GM19043 (cell line): ENCODE measurements around the gene DNAJB4.

Experiments
- ATAC-seq: cut with Tn5 transposase; IDR thresholded peaks from one replicate; pipeline ENCODE4 v1.9.1; 2021; ENCODE audit warnings: low read depth; ENCODE audit not compliant: unreplicated experiment

The DNAJB4 gene

DNA sequence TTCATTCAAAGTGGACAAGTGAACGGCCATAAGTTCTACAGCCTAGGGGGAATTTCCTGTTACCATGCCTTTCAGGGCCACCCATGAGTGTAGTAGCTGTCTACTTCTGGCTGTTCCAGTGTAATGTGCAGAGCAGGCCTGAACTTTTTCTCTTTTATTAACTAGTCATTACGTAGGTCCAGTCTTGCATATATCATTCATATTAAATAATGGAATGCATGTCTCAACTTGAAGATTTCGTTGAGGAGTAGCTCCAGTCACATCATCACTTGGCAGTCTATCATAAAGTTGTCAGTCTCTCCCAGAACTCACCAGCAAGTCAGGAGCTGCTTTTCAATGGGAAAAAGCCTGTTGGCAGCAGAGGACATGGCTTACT lies 29.0 kb downstream of the DNAJB4 start:
- ATAC-seq = no peak

DNA sequence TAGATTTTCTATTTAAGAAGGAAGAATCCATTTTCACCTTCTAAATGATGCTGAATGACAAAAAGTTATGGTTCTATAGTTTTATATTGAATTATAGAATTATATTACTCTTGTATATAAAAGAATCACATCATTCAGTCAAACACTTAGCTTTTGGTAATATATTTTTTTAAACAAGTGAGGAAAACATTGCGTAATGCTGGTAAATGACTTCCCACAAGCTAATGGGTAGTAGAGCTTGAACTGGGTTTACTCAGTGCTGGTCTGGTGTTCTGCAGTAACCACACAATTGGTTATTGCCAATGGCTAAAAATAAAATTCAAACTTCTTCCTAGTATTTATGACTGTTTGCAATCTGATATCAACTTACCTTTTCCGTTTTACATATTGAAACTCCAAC lies 30.4 kb downstream of the DNAJB4 start:
- ATAC-seq = no peak

DNA sequence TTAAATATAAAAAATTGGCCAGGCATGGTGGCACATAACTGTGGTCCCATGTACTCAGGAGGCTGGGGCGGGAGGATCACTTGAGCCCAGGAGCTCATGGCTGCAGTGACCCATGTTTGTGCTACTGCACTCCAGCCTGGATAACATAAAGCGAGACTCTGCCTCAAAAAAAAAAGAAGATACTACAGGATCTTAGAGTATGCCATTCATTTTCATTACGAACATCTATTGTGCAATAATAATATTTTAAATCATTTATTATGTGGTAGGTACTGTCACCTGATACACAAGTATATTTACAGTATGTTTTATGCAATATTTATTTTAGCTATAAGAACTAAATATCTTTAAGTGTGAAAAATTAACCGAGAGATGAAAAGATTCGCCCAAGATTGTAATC lies 31.7 kb downstream of the DNAJB4 start:
- ATAC-seq = no peak

DNA sequence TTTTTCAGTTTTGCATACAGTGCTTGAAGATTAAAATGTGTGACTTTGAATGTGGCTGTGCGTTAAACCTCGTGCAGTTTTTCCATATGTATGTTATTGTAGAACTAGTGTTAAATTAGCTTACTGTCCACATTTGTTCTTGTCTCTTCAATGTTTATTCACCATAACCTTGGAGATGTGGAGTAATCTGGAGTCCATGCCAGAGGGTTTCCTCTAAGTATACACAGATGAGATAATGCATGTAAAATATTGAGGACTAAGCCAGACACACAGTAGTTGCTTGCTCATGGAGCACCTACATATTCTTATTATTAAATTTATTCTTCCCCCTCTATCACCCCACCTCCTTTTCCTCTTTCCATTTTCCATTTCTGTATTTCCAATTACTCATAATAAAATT lies 33.3 kb downstream of the DNAJB4 start:
- no peak for ATAC-seq

DNA sequence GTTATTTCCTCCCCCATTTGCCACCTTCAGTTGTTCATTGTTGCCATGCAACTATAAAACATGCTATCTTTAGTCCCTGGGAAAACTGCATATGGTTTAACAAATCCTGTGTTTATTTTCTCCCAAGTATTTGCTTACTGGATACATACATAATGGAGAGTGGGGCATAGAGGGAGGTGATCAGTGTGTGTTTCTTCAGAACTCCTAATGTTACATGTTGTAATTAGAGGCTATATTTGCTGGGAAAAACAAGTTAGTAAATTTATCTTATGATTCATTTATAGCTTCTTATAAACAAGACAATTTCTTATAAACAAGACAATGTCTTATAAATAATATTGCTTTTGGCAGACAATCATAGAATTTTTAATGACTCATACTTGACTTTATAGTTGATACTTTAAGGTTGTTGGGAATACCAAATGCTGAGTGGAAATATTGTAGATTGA lies 33.8 kb downstream of the DNAJB4 start:
- no peak for ATAC-seq

DNA sequence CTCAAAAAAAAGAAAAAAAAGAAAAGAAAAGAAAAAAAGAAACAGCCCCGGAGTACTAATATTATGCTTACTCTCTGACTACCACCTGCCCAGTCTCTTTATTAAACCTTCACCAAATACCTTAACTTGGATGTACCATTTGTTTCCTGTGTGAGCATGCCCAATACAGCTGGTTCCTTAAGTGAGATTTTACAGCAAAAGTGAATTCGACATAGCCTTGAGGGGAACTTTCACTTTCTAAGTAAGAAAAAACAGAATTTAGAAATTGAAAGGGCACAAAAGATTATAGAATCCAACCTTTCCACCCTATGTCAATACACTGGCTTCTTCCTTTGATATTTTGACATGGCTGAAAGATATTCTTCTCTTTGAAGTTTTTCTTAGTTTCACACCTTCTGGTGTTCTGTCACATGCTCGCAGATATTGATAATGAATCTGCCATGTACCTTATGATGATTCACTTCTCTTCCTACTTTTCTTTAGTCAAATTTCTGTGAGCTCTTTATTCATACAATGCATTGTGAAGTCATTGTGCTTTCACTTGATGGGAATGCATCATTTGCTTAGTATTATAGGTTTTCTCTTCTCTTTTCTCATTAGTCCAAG lies 35.8 kb downstream of the DNAJB4 start:
- no peak for ATAC-seq

DNA sequence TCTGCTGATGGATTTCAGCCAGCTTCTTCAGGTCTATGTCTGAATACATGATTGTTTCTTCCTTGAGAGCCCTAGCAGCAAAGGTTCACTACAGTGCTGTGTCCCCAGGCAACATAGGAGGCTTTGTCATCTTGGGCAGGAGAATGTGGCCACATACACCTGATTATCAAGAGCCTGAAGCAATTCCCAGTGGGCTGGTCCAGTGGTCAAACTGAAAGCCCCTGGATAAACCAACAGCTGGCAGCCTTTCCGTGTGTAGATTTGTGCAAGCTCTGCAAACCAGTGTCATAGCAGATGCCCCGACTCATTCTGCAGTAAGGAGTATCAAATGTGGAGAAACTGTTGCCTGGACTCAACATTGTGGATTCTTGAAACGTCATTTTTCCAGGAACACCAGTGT lies 38.7 kb downstream of the DNAJB4 start:
- ATAC-seq = no peak

DNA sequence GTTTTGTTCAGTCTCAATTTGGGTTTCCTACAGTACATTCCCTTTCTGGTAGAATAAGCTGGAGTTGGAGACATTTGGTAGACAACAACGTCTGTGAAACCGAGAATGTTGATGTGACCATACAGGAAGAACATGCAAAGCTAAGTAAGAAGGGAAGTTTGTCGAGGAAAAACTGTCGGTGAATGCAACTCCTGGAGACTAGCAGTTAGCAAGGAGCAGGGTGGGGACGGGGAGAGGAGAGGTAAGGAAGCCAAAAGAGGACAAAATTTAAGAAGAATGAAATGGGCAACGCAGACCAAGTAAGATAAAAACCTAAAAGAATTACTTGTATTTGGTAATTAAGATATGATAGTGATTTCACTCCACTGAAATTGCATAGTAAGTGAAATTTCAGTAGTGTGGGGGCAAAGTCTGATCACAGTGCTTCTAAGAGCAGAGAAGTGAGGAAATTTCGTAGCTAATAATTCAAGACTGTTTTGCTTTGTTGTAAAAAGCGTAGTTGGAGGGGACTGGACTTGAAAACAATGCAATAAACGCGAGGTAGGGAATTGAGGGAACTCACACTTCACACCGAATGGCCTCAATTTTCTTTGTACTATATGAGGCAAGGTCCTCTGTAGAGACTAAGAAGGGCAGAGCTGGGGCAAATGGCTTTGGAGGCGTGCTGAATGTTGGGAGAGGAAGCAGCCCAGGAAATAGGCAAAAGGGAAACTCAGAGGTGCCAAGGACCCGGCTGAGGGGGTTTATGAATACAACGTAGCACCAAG lies 40.2 kb downstream of the DNAJB4 start:
- ATAC-seq = no peak

DNA sequence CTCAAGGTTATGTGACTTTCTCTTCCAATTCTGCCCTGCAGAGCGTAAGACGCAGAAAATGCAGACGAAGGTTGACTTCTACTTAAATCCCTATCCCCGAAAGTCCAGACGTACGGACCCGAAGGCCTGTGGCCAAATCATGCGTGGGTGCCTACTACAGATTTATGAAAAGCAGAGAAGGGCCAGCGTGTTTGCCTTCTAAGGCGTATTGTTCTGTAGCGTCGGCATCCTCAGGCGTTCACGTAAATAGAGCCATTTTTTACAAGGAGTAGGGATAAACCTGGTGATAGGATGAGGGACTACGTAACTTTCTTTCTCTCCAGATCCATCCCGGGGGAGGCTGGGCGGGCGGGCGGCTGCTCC lies 40.8 kb downstream of the DNAJB4 start:
- no peak for ATAC-seq

DNA sequence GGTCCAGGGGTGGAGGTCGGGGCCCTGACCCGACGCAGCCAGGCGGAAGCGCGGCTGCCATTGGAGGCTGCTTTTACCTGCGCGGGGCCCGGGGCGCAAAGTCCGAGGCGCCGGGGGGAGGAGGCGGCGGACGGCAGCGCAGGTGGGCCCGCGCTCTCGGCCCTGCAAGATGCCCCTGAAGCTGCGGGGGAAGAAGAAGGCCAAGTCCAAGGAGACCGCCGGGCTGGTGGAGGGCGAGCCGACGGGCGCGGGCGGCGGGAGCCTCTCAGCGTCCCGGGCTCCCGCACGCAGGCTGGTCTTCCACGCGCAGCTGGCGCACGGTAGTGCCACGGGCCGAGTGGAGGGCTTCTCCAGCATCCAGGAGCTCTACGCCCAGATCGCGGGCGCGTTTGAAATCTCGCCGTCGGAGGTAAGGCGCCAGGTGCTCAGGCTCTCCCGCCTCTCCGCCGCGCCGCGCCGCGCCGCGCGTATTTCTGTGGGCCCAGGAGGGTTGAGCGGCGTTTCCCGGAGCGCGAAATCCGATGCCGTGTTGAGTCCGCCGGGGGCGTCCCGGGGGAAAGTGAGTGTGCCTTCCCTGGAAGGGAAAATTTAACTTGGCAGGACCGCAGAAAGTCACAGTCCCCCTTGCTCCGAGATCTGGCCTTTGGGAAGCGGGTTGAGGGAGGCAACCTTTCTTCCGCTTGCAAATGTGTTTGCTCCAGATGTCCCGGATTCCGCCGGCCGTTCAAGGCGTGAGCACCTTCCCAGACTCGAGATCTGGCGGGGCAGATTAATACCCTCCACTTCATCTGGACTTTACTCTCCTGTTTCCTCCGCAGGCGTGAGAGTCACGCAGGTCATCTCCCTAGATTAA lies 41.4 kb downstream of the DNAJB4 start, which contains the start of gene GIPC2:
TSS of gene GIPC2 (plus strand) at position 41 of the 853 bp plus-strand sequence. CDS start at position 170, 129 bp downstream.
- ATAC-seq = no peak

DNA sequence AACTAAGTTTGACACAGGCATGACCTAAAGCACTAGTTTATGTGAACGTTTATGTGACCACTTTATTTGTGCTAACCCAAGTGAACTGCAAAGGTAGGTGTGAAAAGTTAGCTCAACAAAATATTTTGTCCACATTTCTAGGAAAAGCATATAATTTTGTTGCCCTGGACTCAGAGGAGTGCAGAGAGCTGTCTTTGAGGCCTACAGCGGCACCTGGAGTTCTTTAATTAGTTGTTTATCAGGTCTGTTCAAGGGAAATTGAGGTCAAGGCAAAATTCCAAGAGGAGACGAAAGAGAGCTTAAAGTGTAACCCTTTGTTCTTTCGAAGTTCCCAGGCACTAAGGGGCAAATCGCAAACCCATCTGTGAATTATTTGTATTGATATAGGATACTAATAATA lies 42.4 kb downstream of the DNAJB4 start:
- no peak for ATAC-seq

DNA sequence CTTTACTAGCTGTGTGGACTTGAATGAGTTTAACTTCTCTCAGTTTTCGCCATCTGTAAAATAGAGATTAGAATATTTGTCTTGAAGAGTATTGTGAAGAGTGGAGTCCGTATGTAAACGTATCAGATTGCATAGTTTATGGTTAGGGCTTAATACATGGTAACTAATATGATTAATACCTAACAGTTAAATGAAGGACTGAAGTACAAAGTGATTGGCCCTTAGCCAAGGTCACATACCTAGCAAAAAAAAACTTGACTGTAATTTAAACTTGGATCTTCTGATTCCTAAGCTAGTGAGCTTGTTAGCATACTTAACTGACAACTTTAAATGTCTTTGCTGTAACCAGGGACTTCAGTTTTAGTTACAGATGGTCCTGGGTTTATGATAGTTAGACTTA lies 42.9 kb downstream of the DNAJB4 start:
- ATAC-seq = no peak

DNA sequence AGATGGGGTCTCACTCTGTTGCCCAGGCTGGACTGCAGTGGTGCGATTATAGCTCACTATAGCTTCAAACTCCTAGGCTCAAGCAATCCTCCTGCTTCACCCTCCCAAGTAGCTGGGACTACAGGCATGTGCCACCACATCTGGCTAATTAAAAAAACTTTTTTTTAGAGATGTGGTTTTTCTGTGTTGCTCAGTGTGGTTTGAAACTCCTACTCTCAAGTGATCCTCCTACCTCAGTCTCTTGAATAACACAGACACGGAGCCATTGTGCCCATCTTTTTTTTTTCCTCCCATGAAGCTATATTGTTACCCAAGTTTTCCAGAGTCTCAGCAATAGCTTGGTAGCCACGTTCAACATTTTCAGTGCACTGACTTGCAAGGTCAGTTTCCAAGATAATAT lies 43.7 kb downstream of the DNAJB4 start:
- ATAC-seq = no peak

DNA sequence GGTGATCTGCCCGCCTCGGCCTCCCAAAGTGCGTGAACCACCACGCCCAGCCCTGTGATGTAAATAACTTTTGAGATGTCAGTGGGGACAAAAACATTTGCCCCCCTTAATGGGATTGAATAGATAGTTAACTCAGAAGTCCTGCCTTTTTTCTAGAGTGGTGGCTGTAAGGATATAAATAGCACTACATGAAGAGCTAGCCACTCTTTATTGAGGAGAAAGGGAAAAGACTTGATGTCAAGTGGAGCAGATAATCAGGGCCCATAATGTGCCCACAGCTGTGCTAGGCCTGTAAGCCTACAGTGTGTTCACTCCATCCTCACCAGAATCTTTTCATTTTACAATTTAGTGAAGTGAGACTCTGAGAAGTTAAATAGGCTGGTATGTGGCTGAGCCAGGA lies 44.7 kb downstream of the DNAJB4 start:
- ATAC-seq = no peak

DNA sequence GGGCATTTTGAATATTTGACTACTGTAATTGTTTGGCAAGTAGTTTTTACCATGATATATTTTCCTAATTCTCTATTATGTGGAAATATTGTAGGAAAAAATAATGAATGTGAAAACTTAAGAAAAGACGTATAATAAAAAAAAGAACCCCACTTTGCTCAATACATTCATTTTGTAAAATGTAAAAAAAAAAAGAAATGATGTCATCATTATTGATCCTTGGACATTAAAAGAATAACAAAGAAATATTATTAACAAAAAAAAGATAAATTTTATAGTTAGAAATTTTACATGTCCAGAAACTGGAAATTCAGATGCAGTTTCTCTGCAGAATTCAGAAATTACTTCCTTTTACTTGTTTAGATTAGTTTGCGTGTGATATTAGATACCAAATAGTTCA lies 46.3 kb downstream of the DNAJB4 start:
- ATAC-seq = no peak

DNA sequence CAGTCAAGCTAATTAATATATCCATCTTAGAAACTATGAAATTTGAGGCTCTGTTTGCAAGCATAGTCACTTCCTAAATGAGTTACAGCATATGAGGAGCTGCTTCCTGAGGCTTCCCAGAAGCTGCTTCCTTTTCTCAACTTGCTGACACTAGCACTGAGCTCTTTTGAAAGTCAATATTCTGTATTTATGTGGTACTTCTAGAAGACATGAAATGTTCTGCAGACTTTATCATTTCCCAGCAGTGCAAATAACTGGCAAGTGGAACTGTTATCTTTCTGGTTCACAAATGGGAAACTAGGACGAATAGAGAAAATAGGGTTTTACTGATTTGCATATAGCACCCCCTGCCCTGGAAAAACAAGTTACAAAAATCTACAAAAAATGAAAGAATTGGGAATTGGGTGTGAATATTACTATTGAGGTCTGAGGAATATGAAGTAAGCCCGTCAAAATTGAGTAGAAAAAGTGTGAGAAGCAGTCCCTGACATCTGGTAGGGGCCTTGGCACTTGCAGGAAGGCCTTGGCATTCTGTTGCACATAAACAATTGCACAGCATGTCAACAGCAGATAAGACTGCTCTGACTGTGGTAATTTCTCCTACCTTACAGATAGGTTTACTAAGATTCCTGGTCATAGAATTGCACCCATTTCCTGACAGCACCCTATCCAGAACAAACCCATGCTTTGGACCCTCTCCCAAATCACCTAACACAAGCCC lies 48.1 kb downstream of the DNAJB4 start:
- no peak for ATAC-seq

DNA sequence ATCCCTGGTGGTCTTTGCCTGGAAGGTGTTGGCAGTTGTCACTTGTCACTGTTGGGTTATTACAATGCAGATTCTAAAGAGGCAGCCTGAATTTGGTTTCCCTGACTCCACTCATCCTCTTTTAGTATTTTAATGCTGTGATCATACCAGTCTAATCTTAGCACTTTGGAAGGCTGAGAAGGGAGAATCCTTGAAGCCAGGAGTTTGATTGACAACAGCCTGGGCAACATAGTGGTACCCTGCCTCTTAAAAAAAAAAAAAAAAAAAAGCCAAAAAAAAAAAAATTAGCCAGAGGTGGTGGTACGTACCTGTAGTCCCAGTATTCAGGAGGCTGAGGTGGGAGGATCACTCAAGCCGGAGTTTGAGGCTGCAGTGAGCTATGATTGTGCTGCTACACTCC lies 48.8 kb downstream of the DNAJB4 start:
- no peak for ATAC-seq

DNA sequence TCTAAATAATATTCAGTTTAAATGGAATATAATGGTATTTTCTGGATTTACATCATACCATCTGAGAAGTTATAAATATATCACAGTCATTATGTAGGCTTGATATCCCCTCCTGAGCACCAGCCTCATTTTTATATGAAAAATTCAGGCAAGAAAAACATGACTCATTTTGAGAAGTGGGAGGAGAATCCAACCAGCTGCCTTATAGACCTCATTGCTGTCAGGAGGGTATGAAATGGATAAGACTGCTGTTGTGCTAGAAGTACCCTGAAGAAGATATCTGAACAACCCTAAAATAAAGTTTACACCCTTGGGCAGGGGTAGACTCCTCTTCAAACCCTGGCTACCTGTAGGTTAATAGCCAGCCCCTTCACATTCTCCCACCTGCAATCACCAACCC lies 49.8 kb downstream of the DNAJB4 start:
- no peak for ATAC-seq

DNA sequence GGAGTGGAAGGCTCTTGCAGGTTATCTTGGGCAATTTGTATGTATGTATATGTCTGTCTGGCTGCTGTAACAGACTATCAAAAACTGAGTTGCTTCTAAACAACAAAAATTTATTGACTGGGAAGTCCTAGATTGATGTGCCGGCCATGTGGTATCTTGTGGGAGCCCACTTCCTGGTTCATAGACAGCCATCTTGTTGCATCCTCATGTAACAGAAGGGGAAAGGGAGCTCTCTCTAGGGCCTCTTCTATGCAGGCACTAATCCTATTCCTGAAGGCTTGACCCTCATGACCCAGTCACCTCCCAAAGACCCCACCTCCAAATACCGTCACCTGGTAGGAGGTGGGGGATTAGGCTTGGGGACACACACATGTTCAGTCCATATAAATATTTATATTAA lies 50.2 kb downstream of the DNAJB4 start:
- ATAC-seq = no peak

DNA sequence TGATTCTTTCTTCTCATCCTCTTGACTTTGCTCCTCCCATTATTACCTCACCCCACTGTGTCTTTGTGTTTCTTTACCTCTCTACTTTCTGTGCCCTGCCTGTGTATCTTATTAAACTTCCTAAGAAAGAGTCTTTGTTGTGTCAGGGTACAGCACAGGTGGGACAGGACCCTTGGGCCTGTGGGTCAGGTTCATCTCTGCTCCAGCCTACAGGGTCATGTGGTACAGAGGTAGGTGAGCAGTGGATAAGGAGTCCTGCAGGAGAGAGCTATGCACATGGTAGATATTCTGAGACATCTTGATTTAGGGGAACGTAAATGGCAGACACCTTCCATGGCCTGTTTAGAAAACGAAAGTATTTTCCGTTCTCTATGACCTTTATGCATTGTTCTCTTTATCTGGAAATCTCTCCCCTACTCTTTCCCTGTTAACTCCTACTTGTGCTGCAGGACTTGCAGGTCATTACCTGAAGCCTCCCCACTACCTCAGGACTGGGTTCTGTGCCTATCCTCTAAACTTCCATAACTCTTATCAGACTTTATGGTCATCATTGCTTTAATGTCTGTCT lies 50.9 kb downstream of the DNAJB4 start:
- no peak for ATAC-seq

DNA sequence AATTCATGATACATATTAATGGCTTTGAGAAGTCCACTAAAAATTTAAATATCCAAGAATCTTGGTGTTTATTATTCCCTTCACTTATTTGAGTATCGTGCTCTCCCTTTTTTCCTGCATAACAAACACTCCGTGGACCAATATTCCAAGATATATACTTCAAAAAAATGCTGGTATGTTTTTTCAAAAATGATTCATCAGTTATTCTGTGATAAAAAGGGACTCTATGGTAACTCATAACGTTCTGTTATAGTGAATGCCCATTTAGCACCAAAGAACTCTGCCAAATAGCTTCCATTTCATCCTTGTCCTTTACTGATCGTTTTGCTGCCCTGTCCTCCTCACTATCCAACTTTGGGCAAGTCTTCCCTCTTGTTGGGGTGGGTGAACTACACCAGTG lies 53.9 kb downstream of the DNAJB4 start:
- ATAC-seq = no peak
